ENCODE results near the gene DYRK1B. TPM values are rescaled to one million over a fixed set of nuclear protein-coding genes. Genes with fewer than 3 reads are reported as not detected.
A peak's percentile ranks its signal among the peaks of the same experiment; 100 is the strongest.

Gene DYRK1B
- total and polyA plus RNA-seq, 11 donors = 12.8 to 49.1 (median 24.9) TPM

GRCh38 chr19:39828015-39828653 is 5.8 kb downstream of the DYRK1B start:
- 82 to 85% (median 85%) methylated on average over 26 of the region's 26 CpGs for WGBS, 4 donors
- TF ChIP-seq CTCF (IDR thresholded peaks at IDR 0.05) (no peak), POLR2A (IDR thresholded peaks at IDR 0.05) (no peak)
- H3K27ac ChIP-seq = peak overlapping the region in 1 of 12 donors; percentile 75
- no peak for ATAC-seq
- intact Hi-C loops (cut with DNase I) = no loop called here
- no peaks in the 10 kb centered on the region for H3K9me3 ChIP-seq
- H3K27me3 ChIP-seq = no peaks in the 10 kb centered on the region
- H3K36me3 ChIP-seq = peaks cover 0 to 67% (median 63%) of the 10 kb centered on the region in 9 donors
- no peak overlapping the region for H3K4me3 ChIP-seq
- peaks cover 5 to 33% (median 24%) of the 10 kb centered on the region in 12 donors for H3K4me1 ChIP-seq
- no peak for DNase-seq

DNA sequence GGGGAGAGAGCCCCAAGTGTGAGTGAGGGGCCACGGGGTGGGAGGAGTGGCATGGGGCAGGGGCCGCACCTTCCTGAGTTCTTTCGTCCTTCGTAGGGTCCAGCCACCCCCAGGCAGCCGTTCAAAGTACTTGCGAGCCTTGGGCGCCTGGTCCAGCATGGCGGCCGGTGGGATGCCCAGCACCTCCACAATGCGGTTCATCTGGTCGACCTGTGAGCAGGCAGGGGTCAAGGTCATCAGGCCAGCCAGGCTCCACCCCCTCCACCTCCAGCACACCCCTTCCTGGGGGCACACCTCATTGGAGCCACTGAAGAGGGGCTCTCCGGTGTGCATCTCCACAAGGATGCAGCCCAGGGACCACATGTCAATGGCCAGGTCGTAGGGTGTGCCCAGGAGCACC is 6.7 kb downstream of the DYRK1B start:
- Histone ChIP-seq H3K4me3 (no peak overlapping the region), H3K27me3 (no peaks in the 10 kb centered on the region), H3K4me1 (peaks cover 0 to 28% (median 17%) of the 10 kb centered on the region in 12 donors), H3K36me3 (peaks cover 0 to 68% (median 63%) of the 10 kb centered on the region in 9 donors), H3K9me3 (no peaks in the 10 kb centered on the region), H3K27ac (no peak overlapping the region)
- WGBS, 4 donors = 88 to 95% (median 89%) methylated on average over 8 to 13 of the region's 13 CpGs
- intact Hi-C loops (cut with DNase I) = no loop called here
- no peak for DNase-seq
- no peak for ATAC-seq
- TF ChIP-seq CTCF (IDR thresholded peaks at IDR 0.05) (no peak), POLR2A (IDR thresholded peaks at IDR 0.05) (no peak)

DNA sequence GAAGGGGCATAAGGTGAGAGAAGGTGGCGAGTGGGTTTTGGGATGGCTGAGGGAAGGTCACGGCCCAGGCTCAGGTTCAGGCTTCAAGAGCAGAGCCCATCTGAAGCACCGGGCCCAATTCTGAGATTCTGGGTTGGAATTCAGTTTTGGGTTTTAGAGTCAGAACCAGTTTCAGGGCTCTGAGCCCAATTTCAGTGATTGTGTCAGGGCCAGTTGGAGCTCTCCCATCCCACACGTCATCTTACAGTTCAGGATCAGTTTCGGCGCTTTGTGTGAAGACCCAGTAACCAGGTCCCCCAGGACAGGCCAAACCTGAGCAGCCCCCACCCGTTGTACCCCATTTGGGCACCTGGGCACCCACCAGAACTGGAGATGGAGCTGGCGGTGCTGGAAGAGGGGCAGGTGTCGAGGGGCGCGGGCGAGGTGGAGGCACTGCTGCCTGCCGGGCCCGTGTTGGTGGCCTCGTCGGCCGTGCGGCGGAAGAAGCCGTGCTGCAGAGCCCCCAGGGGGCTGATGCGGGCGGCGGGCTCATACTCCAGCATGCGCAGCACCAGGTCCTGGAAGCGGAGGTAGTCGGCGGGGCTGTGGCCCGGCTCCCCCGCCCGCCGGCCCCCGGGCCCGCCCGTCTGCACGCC is 7.5 kb downstream of the DYRK1B start:
- H3K27ac ChIP-seq = peak overlapping the region in 1 of 12 donors; percentile 9
- TF ChIP-seq CTCF (IDR thresholded peaks at IDR 0.05) = no peak
- H3K4me1 ChIP-seq = peaks cover 0 to 22% (median 9%) of the 10 kb centered on the region in 12 donors
- DNase-seq (no peak), ATAC-seq (no peak)
- no peaks in the 10 kb centered on the region for H3K9me3 ChIP-seq
- intact Hi-C loops (cut with DNase I) = no loop called here
- WGBS, 4 donors = 92 to 94% (median 93%) methylated on average over 30 to 35 of the region's 35 CpGs
- no peaks in the 10 kb centered on the region for H3K27me3 ChIP-seq
- peaks cover 0 to 64% (median 60%) of the 10 kb centered on the region in 9 donors for H3K36me3 ChIP-seq
- no peak overlapping the region for H3K4me3 ChIP-seq

DNA sequence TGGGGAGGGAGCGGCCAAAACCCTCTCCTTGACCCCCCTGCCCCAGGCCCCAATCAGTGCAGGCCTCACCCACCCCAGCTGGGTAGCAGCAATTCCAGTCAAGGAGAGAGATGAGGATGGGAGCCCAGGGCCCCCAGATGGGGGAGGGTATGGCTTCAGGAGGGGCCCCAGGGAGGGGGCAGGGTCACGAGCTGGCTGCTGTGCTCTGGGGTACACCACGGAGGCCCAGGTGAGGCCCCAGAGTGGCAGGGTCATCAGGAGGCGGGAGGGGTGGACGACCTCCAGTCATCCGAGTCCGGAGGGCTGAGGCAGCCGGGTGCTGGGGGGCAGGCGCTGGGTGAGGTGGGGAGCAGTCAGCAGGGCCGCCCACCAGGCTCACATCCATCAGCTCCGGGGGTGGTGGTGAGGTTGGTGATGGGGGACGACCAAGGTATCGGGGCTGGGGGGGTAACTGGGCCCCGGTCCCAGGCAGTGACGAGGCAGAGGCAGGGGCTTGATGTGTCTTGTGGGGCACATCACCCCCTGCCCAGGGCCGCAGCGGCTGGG is 8.4 kb downstream of the DYRK1B start:
- no peak for TF ChIP-seq CTCF (IDR thresholded peaks at IDR 0.05)
- TF ChIP-seq POLR2A (IDR thresholded peaks at IDR 0.05) = no peak
- ATAC-seq (no peak), DNase-seq (peak in 1 of 5 donors; percentile 67)
- WGBS, 4 donors = 89 to 92% (median 91%) methylated on average over 6 to 17 of the region's 17 CpGs
- Histone ChIP-seq H3K4me1 (peaks cover 0 to 22% (median 8%) of the 10 kb centered on the region in 12 donors), H3K9me3 (peaks cover 0 to 2% (median 0%) of the 10 kb centered on the region in 12 donors), H3K4me3 (no peak overlapping the region), H3K27me3 (no peaks in the 10 kb centered on the region), H3K36me3 (peaks cover 0 to 56% (median 52%) of the 10 kb centered on the region in 9 donors), H3K27ac (peak overlapping the region in 2 of 12 donors; percentile 9 to 85)
- intact Hi-C loops (cut with DNase I) = no loop called here

Data from heart left ventricle (tissue), 16 donors.